Activated CD4-positive, CD25-positive, alpha-beta regulatory T cell treated with anti-CD3 and anti-CD28 coated beads, Interleukin-2, amount 50 U/mL, for 16 hours (primary cell): ENCODE data around the gene RDH16.

ENCODE experiments used
- DNase-seq: peaks from one replicate; pipeline ENCODE4 v3.0.0-alpha.2; 2020; ENCODE audit warnings: low read depth, low spot score

Gene RDH16

GRCh38 chr12:56957229-56958052 is at the start of gene RDH16:
Gene RDH16 (minus strand): TSS chr12:56957608. CDS start chr12:56957462, 146 bp downstream.
- no peak for DNase-seq

GRCh38 chr12:57006809-57007475 is 49.5 kb upstream of the RDH16 start:
- no peak for DNase-seq

- DNase-seq, result peak; percentile 27
Observed at GRCh38 chr12:57005980-57006808, 48.8 kb upstream of the RDH16 start, which contains the start of gene ZBTB39. Gene ZBTB39 (minus strand): TSS chr12:57006546. CDS start chr12:57004917, 1,629 bp downstream.

GRCh38 chr12:57004651-57005050 is 47.2 kb upstream of the RDH16 start:
- DNase-seq, result no peak

GRCh38 chr12:57003395-57003794 is 46.0 kb upstream of the RDH16 start:
- no peak for DNase-seq

GRCh38 chr12:57001448-57001906 is 44.1 kb upstream of the RDH16 start:
- DNase-seq, result peak; percentile 67

- DNase-seq, result no peak
Observed at GRCh38 chr12:57000393-57000792, 43.0 kb upstream of the RDH16 start.

- no peak for DNase-seq
Observed at GRCh38 chr12:56999456-56999855, 42.0 kb upstream of the RDH16 start.

GRCh38 chr12:56998981-56999380 is 41.6 kb upstream of the RDH16 start:
- DNase-seq, result no peak

GRCh38 chr12:56998316-56998715 is 40.9 kb upstream of the RDH16 start:
- no peak for DNase-seq

GRCh38 chr12:56996793-56997545 is 39.6 kb upstream of the RDH16 start:
- DNase-seq, result no peak

GRCh38 chr12:56995930-56996496 is 38.6 kb upstream of the RDH16 start:
- no peak for DNase-seq

- DNase-seq, result no peak
Observed at GRCh38 chr12:56995201-56995929, 38.0 kb upstream of the RDH16 start.

- DNase-seq, result no peak
Observed at GRCh38 chr12:56994231-56994746, 36.9 kb upstream of the RDH16 start.

GRCh38 chr12:56993346-56993745 is 35.9 kb upstream of the RDH16 start:
- DNase-seq, result no peak

GRCh38 chr12:56991319-56992246 is 34.2 kb upstream of the RDH16 start:
- no peak for DNase-seq

- DNase-seq, result no peak
Observed at GRCh38 chr12:56990648-56991318, 33.4 kb upstream of the RDH16 start.
